Measurements from ENCODE around the gene NECTIN2. TPM values are rescaled to one million over a fixed set of nuclear protein-coding genes. Genes with fewer than 3 reads are reported as not detected.
"Not testable (repeated sequence)": the region's sequence is repeated elsewhere in the genome, so short reads cannot be mapped to it uniquely, and the experiment has no call there.

NECTIN2 gene
- total RNA-seq, 1 donor from 2014 or later = 54.2 TPM

DNA sequence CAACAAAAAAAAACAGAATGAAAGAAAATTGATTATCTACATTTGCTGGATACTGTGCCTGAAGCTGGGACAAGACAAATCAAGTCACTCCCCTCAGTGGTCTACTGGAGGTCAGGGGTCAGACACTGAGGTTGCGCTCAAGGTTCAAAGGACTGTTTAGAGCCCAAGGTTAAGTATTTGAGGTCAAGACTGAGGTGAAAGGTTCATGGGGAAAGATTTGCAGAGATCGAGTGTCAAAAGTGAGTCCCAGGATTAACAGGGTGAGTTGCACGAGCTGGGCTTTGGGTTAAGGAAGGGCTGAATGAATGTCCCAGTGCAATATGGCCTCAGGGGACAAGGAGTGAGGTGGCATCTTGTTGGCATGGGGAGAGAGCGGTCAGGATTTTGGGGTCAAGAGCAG, 41.6 kb downstream of the NECTIN2 start:
- peaks cover 20% of the 10 kb centered on the region for H3K36me3 Mint-ChIP-seq
- no peak overlapping the region for H3K4me3 ChIP-seq

DNA sequence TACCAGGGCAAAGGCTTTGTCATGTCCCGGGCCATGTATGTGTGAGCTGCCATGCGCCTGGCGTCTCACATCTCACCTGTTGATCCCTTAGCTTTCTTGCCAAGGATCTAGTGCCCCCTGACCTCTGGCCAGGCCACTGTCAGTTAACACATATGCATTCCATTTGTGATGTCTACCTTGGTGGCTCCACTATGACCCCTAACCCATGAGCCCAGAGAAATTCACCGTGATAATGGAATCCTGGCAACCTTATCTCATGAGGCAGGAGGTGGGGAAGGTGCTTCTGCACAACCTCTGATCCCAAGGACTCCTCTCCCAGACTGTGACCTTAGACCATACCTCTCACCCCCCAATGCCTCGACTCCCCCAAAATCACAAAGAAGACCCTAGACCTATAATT, 42.2 kb downstream of the NECTIN2 start:
- DNase-seq (ENCODE audit: low spot score); H3K4me3 ChIP-seq; H3K36me3 ChIP-seq; H3K9me3 ChIP-seq (ENCODE audit: low read depth); H3K27me3 ChIP-seq; H3K4me3 Mint-ChIP-seq; H3K27me3 Mint-ChIP-seq (ENCODE audit: insufficient read depth, low read depth); H3K27ac ChIP-seq; H2AFZ ChIP-seq (replicated peaks); H3K27ac Mint-ChIP-seq; H3K4me1 ChIP-seq; H3K9me3 Mint-ChIP-seq; H3K9ac ChIP-seq; H3K4me2 ChIP-seq: not testable (repeated sequence)
- H3F3A ChIP-seq (ENCODE audit: low read depth) = peaks cover 24% of the 10 kb centered on the region
- peaks cover 15% of the 10 kb centered on the region for H4K20me1 ChIP-seq (ENCODE audit: low read depth)
- H3K4me1 Mint-ChIP-seq = peaks cover 24% of the 10 kb centered on the region
- peaks cover 24% of the 10 kb centered on the region for H3K36me3 Mint-ChIP-seq
- H3K79me2 ChIP-seq (ENCODE audit: low read depth) = peaks cover 22% of the 10 kb centered on the region

More for the DNA sequence above, 41.6 kb downstream of the NECTIN2 start:
- Histone ChIP-seq H3K4me2 (no peak overlapping the region), H3K27ac (no peak overlapping the region), H3K79me2 (ENCODE audit: low read depth) (peaks cover 15% of the 10 kb centered on the region), H4K20me1 (ENCODE audit: low read depth) (peaks cover 13% of the 10 kb centered on the region), H2AFZ (replicated peaks) (no peak overlapping the region), H3K27me3 (no peaks in the 10 kb centered on the region), H3K9me3 (ENCODE audit: low read depth) (no peaks in the 10 kb centered on the region), H3K36me3 (no peaks in the 10 kb centered on the region), H3K9ac (no peak overlapping the region), H3F3A (ENCODE audit: low read depth) (peaks cover 24% of the 10 kb centered on the region), H3K4me1 (peaks cover 8% of the 10 kb centered on the region)
- H3K27me3 Mint-ChIP-seq (ENCODE audit: insufficient read depth, low read depth) = peaks cover 4% of the 10 kb centered on the region
- DNase-seq (ENCODE audit: low spot score) = no peak
- H3K4me1 Mint-ChIP-seq = peaks cover 19% of the 10 kb centered on the region
- no peak overlapping the region for H3K4me3 Mint-ChIP-seq
- no peak for TF ChIP-seq EZH2 (IDR thresholded peaks at IDR 0.05)
- no peak for TF ChIP-seq EZH2phosphoT487 (IDR thresholded peaks at IDR 0.05)
- TF ChIP-seq, protein P1, sequence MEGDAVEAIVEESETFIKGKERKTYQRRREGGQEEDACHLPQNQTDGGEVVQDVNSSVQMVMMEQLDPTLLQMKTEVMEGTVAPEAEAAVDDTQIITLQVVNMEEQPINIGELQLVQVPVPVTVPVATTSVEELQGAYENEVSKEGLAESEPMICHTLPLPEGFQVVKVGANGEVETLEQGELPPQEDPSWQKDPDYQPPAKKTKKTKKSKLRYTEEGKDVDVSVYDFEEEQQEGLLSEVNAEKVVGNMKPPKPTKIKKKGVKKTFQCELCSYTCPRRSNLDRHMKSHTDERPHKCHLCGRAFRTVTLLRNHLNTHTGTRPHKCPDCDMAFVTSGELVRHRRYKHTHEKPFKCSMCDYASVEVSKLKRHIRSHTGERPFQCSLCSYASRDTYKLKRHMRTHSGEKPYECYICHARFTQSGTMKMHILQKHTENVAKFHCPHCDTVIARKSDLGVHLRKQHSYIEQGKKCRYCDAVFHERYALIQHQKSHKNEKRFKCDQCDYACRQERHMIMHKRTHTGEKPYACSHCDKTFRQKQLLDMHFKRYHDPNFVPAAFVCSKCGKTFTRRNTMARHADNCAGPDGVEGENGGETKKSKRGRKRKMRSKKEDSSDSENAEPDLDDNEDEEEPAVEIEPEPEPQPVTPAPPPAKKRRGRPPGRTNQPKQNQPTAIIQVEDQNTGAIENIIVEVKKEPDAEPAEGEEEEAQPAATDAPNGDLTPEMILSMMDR (IDR thresholded peaks at IDR 0.05) = no peak
- no peak overlapping the region for H3K27ac Mint-ChIP-seq
- H3K9me3 Mint-ChIP-seq = no peaks in the 10 kb centered on the region

DNA sequence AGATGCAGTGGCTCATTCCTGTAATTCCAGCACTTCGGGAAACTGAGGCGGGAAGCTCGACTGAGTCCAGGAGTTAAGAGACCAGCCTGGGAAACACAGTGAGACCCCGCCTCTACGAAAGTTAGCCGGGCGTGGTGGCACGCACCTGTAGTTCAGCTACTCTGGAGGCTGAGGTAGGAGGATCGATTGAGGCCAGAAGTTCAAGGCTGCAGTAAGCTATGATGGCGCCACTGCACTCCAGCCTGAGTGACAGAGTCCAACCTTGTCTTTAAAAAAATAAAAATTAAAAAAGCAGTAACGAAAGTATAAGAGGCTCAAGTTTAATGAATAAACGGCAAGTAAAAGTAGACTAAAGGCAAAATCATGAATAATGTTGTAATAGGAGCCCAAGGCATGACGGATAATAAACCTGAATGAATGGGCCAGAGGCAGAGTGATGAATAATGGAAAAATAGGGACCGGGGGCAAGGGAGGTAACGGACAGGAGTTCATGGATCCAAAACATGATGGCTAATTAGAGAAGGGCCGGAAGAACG, 43.8 kb downstream of the NECTIN2 start:
- Mint-ChIP-seq H3K36me3 (peaks cover 25% of the 10 kb centered on the region), H3K9me3 (no peaks in the 10 kb centered on the region), H3K27ac (peak overlapping the region; percentile 2), H3K4me1 (peaks cover 24% of the 10 kb centered on the region), H3K4me3 (peak overlapping the region; percentile 85), H3K27me3 (ENCODE audit: insufficient read depth, low read depth) (no peaks in the 10 kb centered on the region)
- H3K79me2 ChIP-seq (ENCODE audit: low read depth) = peaks cover 29% of the 10 kb centered on the region
- H3K27me3 ChIP-seq = no peaks in the 10 kb centered on the region
- no peak for DNase-seq (ENCODE audit: low spot score)
- peak overlapping the region; percentile 42 for H3K9ac ChIP-seq
- H3K4me2 ChIP-seq = peak overlapping the region; percentile 80
- H3K36me3 ChIP-seq = no peaks in the 10 kb centered on the region
- H4K20me1 ChIP-seq (ENCODE audit: low read depth) = peaks cover 15% of the 10 kb centered on the region
- no peaks in the 10 kb centered on the region for H3K9me3 ChIP-seq (ENCODE audit: low read depth)
- peaks cover 24% of the 10 kb centered on the region for H3F3A ChIP-seq (ENCODE audit: low read depth)
- peak overlapping the region; percentile 76 for H3K27ac ChIP-seq
- H3K4me3 ChIP-seq = peak overlapping the region; percentile 50
- H3K4me1 ChIP-seq = peaks cover 8% of the 10 kb centered on the region
- TF ChIP-seq, protein P1 (IDR thresholded peaks at IDR 0.05) = no peak
- TF ChIP-seq EZH2 (IDR thresholded peaks at IDR 0.05) (no peak), EZH2phosphoT487 (IDR thresholded peaks at IDR 0.05) (no peak)
- no peak overlapping the region for H2AFZ ChIP-seq (replicated peaks)

DNA sequence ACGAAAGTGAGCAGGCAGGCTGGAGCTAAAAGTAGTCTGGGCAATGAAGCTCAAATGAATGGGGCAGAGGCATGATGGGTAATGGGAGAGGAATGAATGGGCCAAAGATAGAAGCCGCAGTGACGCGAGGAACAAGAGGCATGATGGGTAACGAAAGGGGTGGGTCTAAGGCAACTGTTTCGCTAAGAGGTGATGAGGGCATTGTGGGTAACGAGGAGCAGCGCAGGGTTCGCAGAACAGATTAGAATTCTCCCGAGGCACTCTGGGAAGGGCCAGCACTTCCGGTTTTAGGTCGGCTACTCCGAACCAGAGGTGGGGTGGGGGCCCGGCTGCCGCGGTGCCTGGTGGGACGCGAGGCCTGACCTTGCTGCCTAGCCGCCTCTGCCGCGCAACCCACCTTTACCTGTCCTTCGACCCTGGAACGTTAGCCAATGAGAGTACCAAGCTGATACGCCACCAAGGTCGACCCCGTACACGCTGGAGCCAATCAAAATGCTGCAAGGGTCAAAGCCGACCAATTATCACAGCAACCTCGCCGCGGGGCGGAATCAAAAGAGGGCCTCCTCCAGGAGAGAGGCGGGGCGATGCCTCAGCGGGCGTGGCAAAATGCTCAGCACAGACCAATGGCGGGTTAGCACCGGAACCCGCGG, 44.4 kb downstream of the NECTIN2 start:
- Histone ChIP-seq H3K27me3 (no peaks in the 10 kb centered on the region), H3F3A (ENCODE audit: low read depth) (peaks cover 24% of the 10 kb centered on the region), H3K36me3 (no peaks in the 10 kb centered on the region), H3K4me3 (peak overlapping the region; percentile 50), H3K4me1 (peaks cover 8% of the 10 kb centered on the region), H3K4me2 (peak overlapping the region; percentile 80), H3K9ac (peak overlapping the region; percentile 42), H4K20me1 (ENCODE audit: low read depth) (peaks cover 15% of the 10 kb centered on the region), H3K79me2 (ENCODE audit: low read depth) (peaks cover 29% of the 10 kb centered on the region), H3K27ac (peak overlapping the region; percentile 76), H2AFZ (replicated peaks) (no peak overlapping the region), H3K9me3 (ENCODE audit: low read depth) (no peaks in the 10 kb centered on the region)
- TF ChIP-seq, protein P1 (IDR thresholded peaks at IDR 0.05) = no peak
- TF ChIP-seq EZH2phosphoT487 (IDR thresholded peaks at IDR 0.05) = no peak
- TF ChIP-seq EZH2 (IDR thresholded peaks at IDR 0.05) = no peak
- Mint-ChIP-seq H3K27me3 (ENCODE audit: insufficient read depth, low read depth) (peaks cover under 1% of the 10 kb centered on the region), H3K36me3 (peaks cover 27% of the 10 kb centered on the region), H3K4me1 (peaks cover 24% of the 10 kb centered on the region), H3K4me3 (peak overlapping the region; percentile 85), H3K27ac (peak overlapping the region; percentile 2), H3K9me3 (no peaks in the 10 kb centered on the region)
- no peak for DNase-seq (ENCODE audit: low spot score)
